Small intestine (tissue), 4 donors: ENCODE results near the gene DDX5. TPM values are rescaled to one million over a fixed set of nuclear protein-coding genes. Genes with fewer than 3 reads are reported as not detected.

Experiments
- polyA plus RNA-seq, 4 donors: library from polyadenylated mRNA; stranded (reverse) in 3 of 4; unstranded in 1 of 4; fragments of 200-250 nt in 3 of 4; fragments of 120-200 nt in 1 of 4; gene quantifications; one replicate each; pipeline versions ENCODE4 v1.2.1 to v1.2.3, GENCODE V29; 2013
- donor health status: healthy with polysubstance abuse.
- donor health status: Bipolar disorder and iron deficiency.
- donor health status: healthy.

Gene DDX5
- polyA plus RNA-seq, 4 donors = 269 to 425 (median 321) TPM

Other genes with a start within 250 kb of the DDX5 start
- gene TEX2, start 243.0 kb downstream of the DDX5 start, polyA plus RNA-seq = 10 to 100 TPM in 2 of 4 donors, 1 to 10 TPM in 2; 4.2 to 44.1 (median 10.6) TPM
- 10 to 100 TPM in 2 of 4 donors, 1 to 10 TPM in 2; 1.1 to 85.1 (median 19.4) TPM for gene PECAM1, start 115.4 kb downstream of the DDX5 start, polyA plus RNA-seq
- 1 to 10 TPM; 2.0 to 5.4 (median 4.2) TPM for gene MILR1, start 57.2 kb downstream of the DDX5 start, polyA plus RNA-seq
- gene POLG2, start 9.2 kb downstream of the DDX5 start, polyA plus RNA-seq = 10 to 100 TPM in 1 of 4 donors, 1 to 10 TPM in 3; 3.2 to 23.9 (median 6.2) TPM
- 10 to 100 TPM; 17.1 to 75.0 (median 53.4) TPM for gene CEP95, start 688 bp upstream of the DDX5 start, polyA plus RNA-seq
- 10 to 100 TPM in 2 of 4 donors, 1 to 10 TPM in 2; 8.0 to 20.1 (median 12.9) TPM for gene SMURF2, start 156.0 kb upstream of the DDX5 start, polyA plus RNA-seq